ENCODE measurements around the gene NNMT.

GRCh38 chr11:114261791-114262190 is 34.4 kb upstream of the NNMT start:
- no peak for TF ChIP-seq CTCF (IDR thresholded peaks at IDR 0.05; ENCODE audit: insufficient read depth, low read depth, low read length)
- TF ChIP-seq EZH2 (IDR thresholded peaks at IDR 0.05; ENCODE audit: insufficient read depth, low read length) = no peak
